HEK293T (cell line): ENCODE measurements around the gene GNLY.

Experiments
- CTCF ChIA-PET: fragments of 350-600 bp; formaldehyde crosslinking; extraction: SDS; loops from one replicate; lab custom pipeline; 2021; ENCODE audit warnings: antibody characterized with exemption, inconsistent platforms; lab: Yijun Ruan, JAX
- POLR2A ChIA-PET: fragments of 350-600 bp; formaldehyde crosslinking; extraction: SDS; loops from one replicate; lab custom pipeline; 2020; ENCODE audit warnings: antibody characterized with exemption, inconsistent platforms; lab: Yijun Ruan, JAX
- DNase-seq: peaks from one replicate; pipeline ENCODE4 v3.0.0; 2012; ENCODE audit warnings: mixed read lengths; ENCODE audit errors: extremely low spot score
- ARNT ChIP-seq: fragments of 450-650 bp; IDR thresholded peaks from 2 replicates; pipeline ENCODE4 v1.6.1; 2017; ENCODE audit warnings: mild to moderate bottlenecking
- BHLHE40 ChIP-seq: fragments of 450-650 bp; IDR thresholded peaks from 2 replicates; pipeline ENCODE4 v1.6.1; 2016; ENCODE audit warnings: mild to moderate bottlenecking, moderate library complexity, borderline replicate concordance
- ELF4 ChIP-seq: fragments of 450-650 bp; IDR thresholded peaks from 2 replicates; pipeline ENCODE4 v1.6.1; 2017; ENCODE audit warnings: antibody characterized with exemption
- FOXA1 ChIP-seq: fragments of 450-650 bp; IDR thresholded peaks from 2 replicates; pipeline ENCODE4 v1.6.1; 2016; ENCODE audit warnings: mild to moderate bottlenecking
- FOXK2 ChIP-seq: fragments of 450-650 bp; IDR thresholded peaks from 2 replicates; pipeline ENCODE4 v1.6.1; 2016; ENCODE audit warnings: mild to moderate bottlenecking
- HDGF ChIP-seq: fragments of 450-650 bp; IDR thresholded peaks from 2 replicates; pipeline ENCODE4 v1.6.1; 2017; ENCODE audit warnings: antibody characterized with exemption, borderline replicate concordance
- L3MBTL2 ChIP-seq: fragments of 450-650 bp; conservative IDR thresholded peaks from 2 replicates; pipeline ENCODE4 v1.6.1; 2016; ENCODE audit warnings: mild to moderate bottlenecking
- LEF1 ChIP-seq: fragments of 450-650 bp; IDR thresholded peaks from 2 replicates; pipeline ENCODE4 v1.6.1; 2017; ENCODE audit warnings: mild to moderate bottlenecking, borderline replicate concordance
- NFRKB ChIP-seq: fragments of 450-650 bp; IDR thresholded peaks from 2 replicates; pipeline ENCODE4 v1.6.1; 2016; ENCODE audit warnings: mild to moderate bottlenecking, moderate library complexity
- SP1 ChIP-seq: fragments of 450-650 bp; IDR thresholded peaks from 2 replicates; pipeline ENCODE4 v1.6.1; 2017
- SUZ12 ChIP-seq: fragments of 450-650 bp; IDR thresholded peaks from 2 replicates; pipeline ENCODE4 v1.6.1; 2016; ENCODE audit warnings: mild to moderate bottlenecking
- ZNF384 ChIP-seq: fragments of 450-650 bp; IDR thresholded peaks from 2 replicates; pipeline ENCODE4 v1.6.1; 2016
- TF ChIP-seq, protein P1 (sequence below): fragments of 450-650 bp; IDR thresholded peaks from 2 replicates; pipeline ENCODE4 v1.6.1; 2016

GNLY gene

DNA sequence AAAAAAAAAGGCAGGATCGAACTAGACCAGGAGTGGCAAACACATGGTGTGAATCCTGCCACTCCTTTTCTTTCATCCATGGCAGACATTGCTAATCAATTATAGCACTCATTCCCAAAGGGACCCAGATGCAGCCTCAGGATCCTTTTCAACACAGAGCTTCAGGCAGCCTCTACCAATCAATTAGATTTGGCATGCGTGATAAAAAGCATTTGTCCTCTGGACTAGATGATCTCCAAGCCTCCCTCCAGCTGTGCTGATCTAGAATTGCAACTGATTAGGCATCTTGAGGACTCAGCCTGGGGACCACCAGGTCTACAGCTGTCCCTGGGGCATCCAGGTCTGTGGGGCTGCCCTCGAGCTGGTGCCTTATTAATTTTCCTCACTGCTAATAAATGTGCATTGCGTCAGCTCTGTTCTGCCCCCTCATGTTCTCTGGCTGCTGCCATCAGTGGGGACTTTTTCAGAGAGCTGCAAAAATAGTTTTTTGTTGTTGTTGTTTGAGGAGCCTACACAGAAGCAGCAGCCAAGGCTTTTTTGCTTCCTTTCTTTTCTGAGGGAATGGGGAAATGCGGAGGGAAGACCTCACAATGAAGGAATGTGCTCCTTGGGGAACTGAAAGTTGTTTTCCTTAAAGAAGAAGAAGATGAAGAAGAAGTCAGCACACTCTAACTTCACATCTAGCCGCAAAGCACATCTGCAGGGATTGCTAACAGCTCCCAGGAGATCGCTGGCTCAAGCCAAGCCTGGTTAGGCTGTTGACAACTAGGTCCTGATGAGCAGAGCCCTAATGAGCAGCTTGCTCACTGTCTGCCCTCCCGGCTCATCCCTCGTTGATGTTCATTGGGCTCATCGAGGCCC lies 50.8 kb downstream of the GNLY start:
- no peak for DNase-seq
- TF ChIP-seq FOXA1: no peak
- CTCF ChIA-PET: interaction anchor here (1.6 kb wide), 1 partner anchor 69 kb away, joined by 4 read pairs; no protein-coding TSS in a partner anchor
- POLR2A ChIA-PET: no interaction called here

DNA sequence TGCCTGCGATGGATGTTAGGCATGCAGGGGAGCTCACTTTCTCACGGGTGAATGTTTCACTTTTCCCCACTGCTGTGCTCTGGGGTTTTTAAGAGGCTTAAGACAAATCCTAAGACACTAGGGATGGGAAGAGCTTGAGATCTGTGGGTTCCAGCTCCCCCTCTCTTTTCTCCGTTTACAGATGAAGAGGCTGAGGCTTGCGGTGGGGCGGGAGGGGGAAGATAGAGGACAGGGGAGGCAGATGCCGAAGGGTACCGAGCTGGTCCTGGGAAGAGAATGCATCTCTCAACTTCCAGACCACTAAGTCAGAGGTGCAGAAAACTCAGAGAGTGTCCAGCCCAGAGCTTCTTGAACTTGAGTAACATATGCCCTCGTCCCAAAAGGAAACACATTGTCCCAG lies 51.5 kb downstream of the GNLY start:
- DNase-seq: no peak
- ChIA-PET POLR2A (no interaction called here), CTCF (interaction anchor here (1.6 kb wide), 1 partner anchor 69 kb away, joined by 4 read pairs; no protein-coding TSS in a partner anchor)
- TF ChIP-seq FOXA1 (no peak), ZNF384 (no peak)
- TF ChIP-seq, protein P1, sequence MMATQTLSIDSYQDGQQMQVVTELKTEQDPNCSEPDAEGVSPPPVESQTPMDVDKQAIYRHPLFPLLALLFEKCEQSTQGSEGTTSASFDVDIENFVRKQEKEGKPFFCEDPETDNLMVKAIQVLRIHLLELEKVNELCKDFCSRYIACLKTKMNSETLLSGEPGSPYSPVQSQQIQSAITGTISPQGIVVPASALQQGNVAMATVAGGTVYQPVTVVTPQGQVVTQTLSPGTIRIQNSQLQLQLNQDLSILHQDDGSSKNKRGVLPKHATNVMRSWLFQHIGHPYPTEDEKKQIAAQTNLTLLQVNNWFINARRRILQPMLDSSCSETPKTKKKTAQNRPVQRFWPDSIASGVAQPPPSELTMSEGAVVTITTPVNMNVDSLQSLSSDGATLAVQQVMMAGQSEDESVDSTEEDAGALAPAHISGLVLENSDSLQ: no peak

DNA sequence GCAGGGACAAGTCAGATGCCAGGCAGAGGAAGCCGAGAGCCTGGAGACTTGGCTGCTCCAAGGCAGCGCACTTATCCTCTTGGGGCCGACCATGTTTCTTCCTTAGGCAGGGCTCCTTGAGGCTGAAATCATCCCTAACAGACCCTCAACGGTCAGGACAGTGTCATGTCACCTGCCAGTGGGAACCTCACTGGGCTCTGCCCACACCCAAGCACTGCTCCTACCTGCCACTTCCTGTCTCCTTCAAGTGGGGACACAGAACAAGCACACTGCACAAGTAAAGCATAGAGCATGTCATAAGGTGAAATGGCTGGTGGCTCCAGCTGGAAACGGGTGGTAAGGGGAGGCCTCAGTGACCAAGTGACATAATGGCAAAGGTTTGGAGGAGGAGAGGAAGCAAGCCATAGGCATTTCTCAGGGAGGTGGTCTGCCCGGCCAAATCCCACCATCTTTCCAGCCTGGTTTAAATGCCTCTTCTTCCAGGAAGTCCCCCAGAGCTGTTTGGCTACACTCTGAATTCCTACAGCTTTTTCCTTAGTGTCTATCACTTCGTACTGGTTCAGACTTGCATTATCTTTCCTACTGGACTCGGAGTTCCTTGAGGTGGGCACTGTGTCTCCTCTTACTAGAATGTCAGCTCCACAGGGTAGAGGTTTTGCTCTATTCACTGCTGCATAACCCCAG lies 52.3 kb downstream of the GNLY start:
- ChIA-PET POLR2A (no interaction called here), CTCF (no interaction called here)
- TF ChIP-seq FOXK2: no peak
- TF ChIP-seq, protein P1: no peak
- no peak for TF ChIP-seq BHLHE40
- TF ChIP-seq L3MBTL2: no peak
- no peak for DNase-seq

DNA sequence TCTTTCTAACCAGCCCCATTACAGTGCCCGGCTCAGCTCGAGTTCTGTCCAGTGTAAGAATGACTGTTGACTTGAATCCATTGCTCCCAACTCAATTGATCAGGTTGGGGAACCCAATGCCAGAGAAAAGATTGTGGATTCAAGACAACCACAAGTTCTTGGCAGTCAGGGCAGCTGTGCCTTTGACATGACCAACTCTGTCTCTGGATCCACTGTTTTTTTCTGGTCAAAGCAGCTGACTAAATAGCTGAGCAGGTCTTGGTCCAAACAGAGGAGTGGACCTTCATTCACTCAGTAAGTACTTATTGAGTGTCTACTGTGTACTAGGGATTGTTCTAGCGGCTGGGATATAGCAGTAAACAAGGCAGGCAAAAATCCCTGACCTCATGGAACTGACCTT lies 53.3 kb downstream of the GNLY start:
- CTCF ChIA-PET: no interaction called here
- no peak for TF ChIP-seq ZNF384
- no peak for TF ChIP-seq ARNT
- no peak for TF ChIP-seq LEF1
- TF ChIP-seq HDGF: no peak
- TF ChIP-seq SP1: no peak
- TF ChIP-seq ELF4: no peak
- TF ChIP-seq NFRKB: no peak
- TF ChIP-seq, protein P1: no peak
- TF ChIP-seq SUZ12: no peak
- no peak for TF ChIP-seq FOXA1
- DNase-seq: no peak
- POLR2A ChIA-PET: no interaction called here

DNA sequence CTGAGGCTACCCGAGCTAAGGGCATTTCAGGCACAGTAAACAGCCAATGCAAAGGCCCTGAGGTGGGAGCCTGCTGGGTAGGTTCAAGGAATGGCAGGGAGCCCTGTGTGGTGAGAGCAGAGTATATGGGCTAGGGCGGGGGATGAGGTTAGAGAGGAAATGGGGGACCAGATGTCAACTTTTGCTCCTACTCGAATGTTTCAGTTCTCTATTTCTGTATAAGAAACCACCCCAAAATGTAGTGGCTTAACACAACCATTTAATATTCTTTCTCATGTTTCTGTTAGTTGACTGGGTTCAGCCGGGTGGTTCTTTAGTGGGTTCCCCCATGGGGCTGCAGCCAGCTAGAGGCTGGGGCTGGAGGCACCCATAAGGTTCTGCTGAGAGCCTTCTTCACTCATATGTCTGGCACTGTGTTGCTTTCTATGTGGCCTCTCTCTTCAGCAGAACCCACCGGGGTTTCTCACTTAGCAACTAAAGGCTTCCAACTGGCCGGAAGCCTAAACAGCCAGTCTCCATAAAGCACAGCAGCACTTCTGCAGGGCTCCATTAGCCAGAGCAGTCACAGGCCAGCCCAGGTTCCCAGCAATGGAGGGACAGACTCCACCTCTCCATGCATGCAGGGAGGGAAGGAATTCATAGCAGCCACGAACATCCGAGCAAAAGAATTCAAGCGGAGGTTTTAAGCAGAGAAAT lies 54.0 kb downstream of the GNLY start:
- CTCF ChIA-PET: no interaction called here
- TF ChIP-seq, protein P1: no peak
- TF ChIP-seq FOXA1 (no peak), SP1 (no peak)
- no peak for DNase-seq
- POLR2A ChIA-PET: no interaction called here
